ENCODE measurements around the gene SLC5A8.
"Not testable (repeated sequence)": the region's sequence is repeated elsewhere in the genome, so short reads cannot be mapped to it uniquely, and the experiment has no call there.

The SLC5A8 gene

GRCh38 chr12:101168001-101168400 lies 42.0 kb downstream of the SLC5A8 start:
- no peak for DNase-seq

- DNase-seq, result no peak
Observed at GRCh38 chr12:101166866-101167265, 43.2 kb downstream of the SLC5A8 start.

GRCh38 chr12:101165319-101165718 lies 44.7 kb downstream of the SLC5A8 start:
- DNase-seq, result no peak

- DNase-seq, result not testable (repeated sequence)
Observed at GRCh38 chr12:101145777-101146431, 64.1 kb downstream of the SLC5A8 start.

GRCh38 chr12:101127521-101128219 lies 82.4 kb downstream of the SLC5A8 start:
- DNase-seq, result no peak

- DNase-seq, result no peak
Observed at GRCh38 chr12:101117842-101118241, 92.2 kb downstream of the SLC5A8 start.

- DNase-seq, result no peak
Observed at GRCh38 chr12:101116911-101117310, 93.1 kb downstream of the SLC5A8 start.

- DNase-seq, result no peak
Observed at GRCh38 chr12:101115326-101115725, 94.7 kb downstream of the SLC5A8 start.

GRCh38 chr12:101111441-101111840 lies 98.6 kb downstream of the SLC5A8 start:
- no peak for DNase-seq

- no peak for DNase-seq
Observed at GRCh38 chr12:101110866-101111265, 99.2 kb downstream of the SLC5A8 start.

GRCh38 chr12:101108130-101108529 lies 101.9 kb downstream of the SLC5A8 start:
- no peak for DNase-seq

GRCh38 chr12:101107032-101107763 lies 102.8 kb downstream of the SLC5A8 start:
- no peak for DNase-seq
